ENCODE data around the gene GPRC5C.

The GPRC5C gene

DNA sequence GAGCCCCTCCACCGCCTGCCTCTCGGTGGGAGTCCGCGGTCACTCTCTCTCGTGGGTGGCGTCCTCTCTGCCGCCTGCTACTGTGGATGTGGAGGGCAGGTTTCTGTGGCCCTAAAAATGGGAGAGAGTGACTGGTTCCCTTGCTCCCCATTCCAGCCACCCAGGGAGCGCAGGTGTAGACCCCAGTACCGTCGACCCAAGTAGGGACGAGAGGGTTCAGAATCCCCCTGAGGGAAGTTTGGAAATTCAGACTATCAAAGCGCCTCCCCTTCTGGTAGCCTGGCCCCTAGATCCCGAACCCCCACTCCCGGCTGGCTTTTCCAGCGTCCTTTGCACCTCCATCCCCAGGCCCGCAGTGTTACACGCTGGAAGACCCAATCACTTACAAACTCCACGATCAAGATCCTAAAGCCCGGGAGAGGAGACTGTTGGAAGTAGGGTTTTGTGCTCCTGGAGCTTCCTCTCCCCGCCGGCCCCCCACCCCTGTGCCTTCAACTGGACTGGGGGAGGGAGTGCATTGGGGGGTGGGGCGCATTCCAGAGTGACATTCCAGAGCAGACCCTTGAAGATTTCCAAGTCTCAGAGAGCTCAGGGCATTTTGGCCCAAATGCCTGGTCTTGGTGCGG, 991 bp downstream of the GPRC5C start:
- no peaks in the 10 kb centered on the region for H4K20me1 ChIP-seq (ENCODE audit: insufficient read depth, low read length)
- H3K27ac ChIP-seq (ENCODE audit: low read length), result no peak overlapping the region
- TF ChIP-seq CTCF (IDR thresholded peaks at IDR 0.05; ENCODE audit: borderline replicate concordance, extremely low read depth, low read length, poor library complexity, severe bottlenecking), result no peak
- no peak for TF ChIP-seq EZH2 (IDR thresholded peaks at IDR 0.05; ENCODE audit: borderline replicate concordance, low read depth, low read length, severe bottlenecking)
- H3K9ac ChIP-seq (ENCODE audit: low read depth, low read length), result no peak overlapping the region
- H3K27me3 ChIP-seq (ENCODE audit: insufficient read depth, low read length, poor library complexity), result no peaks in the 10 kb centered on the region
- no peak overlapping the region for H3K4me2 ChIP-seq (ENCODE audit: insufficient read depth, low read length)
- no peak overlapping the region for H3K4me3 ChIP-seq (ENCODE audit: low read depth in 1 of 2, low read length in 2 of 2)
- no peak for DNase-seq
- H3K4me1 ChIP-seq (ENCODE audit: insufficient read depth, low read length), result no peaks in the 10 kb centered on the region
- no peak for ATAC-seq (ENCODE audit: insufficient read depth, low read depth)
- H3K36me3 ChIP-seq (ENCODE audit: insufficient read depth, low read length), result no peaks in the 10 kb centered on the region
- no peak overlapping the region for H2AFZ ChIP-seq (ENCODE audit: low read depth, low read length)
- H3K9me3 ChIP-seq (ENCODE audit: insufficient read depth, low read length, severe bottlenecking), result peaks cover 4% of the 10 kb centered on the region
- no peaks in the 10 kb centered on the region for H3K79me2 ChIP-seq (ENCODE audit: insufficient read depth, low read length)

- Histone ChIP-seq H3K27ac (ENCODE audit: low read length) (no peak overlapping the region), H2AFZ (ENCODE audit: low read depth, low read length) (no peak overlapping the region), H3K79me2 (ENCODE audit: insufficient read depth, low read length) (no peaks in the 10 kb centered on the region), H3K4me2 (ENCODE audit: insufficient read depth, low read length) (no peak overlapping the region), H3K4me1 (ENCODE audit: insufficient read depth, low read length) (no peaks in the 10 kb centered on the region), H3K27me3 (ENCODE audit: insufficient read depth, low read length, poor library complexity) (no peaks in the 10 kb centered on the region), H3K9ac (ENCODE audit: low read depth, low read length) (no peak overlapping the region), H4K20me1 (ENCODE audit: insufficient read depth, low read length) (no peaks in the 10 kb centered on the region), H3K9me3 (ENCODE audit: insufficient read depth, low read length, severe bottlenecking) (peaks cover 4% of the 10 kb centered on the region), H3K36me3 (ENCODE audit: insufficient read depth, low read length) (no peaks in the 10 kb centered on the region), H3K4me3 (ENCODE audit: low read depth in 1 of 2, low read length in 2 of 2) (no peak overlapping the region)
- DNase-seq (no peak), ATAC-seq (ENCODE audit: insufficient read depth, low read depth) (no peak)
- no peak for TF ChIP-seq CTCF (IDR thresholded peaks at IDR 0.05; ENCODE audit: borderline replicate concordance, extremely low read depth, low read length, poor library complexity, severe bottlenecking)
- TF ChIP-seq EZH2 (IDR thresholded peaks at IDR 0.05; ENCODE audit: borderline replicate concordance, low read depth, low read length, severe bottlenecking), result no peak
Measured at GRCh38 chr17:74433421-74434121, 1.7 kb downstream of the GPRC5C start.

- no peak for DNase-seq
- TF ChIP-seq EZH2 (IDR thresholded peaks at IDR 0.05; ENCODE audit: borderline replicate concordance, low read depth, low read length, severe bottlenecking) (no peak), CTCF (IDR thresholded peaks at IDR 0.05; ENCODE audit: borderline replicate concordance, extremely low read depth, low read length, poor library complexity, severe bottlenecking) (no peak)
- ATAC-seq (ENCODE audit: insufficient read depth, low read depth), result no peak
- H3K9me3 ChIP-seq (ENCODE audit: insufficient read depth, low read length, severe bottlenecking), result peaks cover 10% of the 10 kb centered on the region
- H3K27me3 ChIP-seq (ENCODE audit: insufficient read depth, low read length, poor library complexity), result no peaks in the 10 kb centered on the region
- H3K4me3 ChIP-seq (ENCODE audit: low read depth in 1 of 2, low read length in 2 of 2), result no peak overlapping the region
- H3K36me3 ChIP-seq (ENCODE audit: insufficient read depth, low read length), result no peaks in the 10 kb centered on the region
- H3K4me2 ChIP-seq (ENCODE audit: insufficient read depth, low read length), result no peak overlapping the region
- H4K20me1 ChIP-seq (ENCODE audit: insufficient read depth, low read length), result no peaks in the 10 kb centered on the region
- no peak overlapping the region for H2AFZ ChIP-seq (ENCODE audit: low read depth, low read length)
- H3K79me2 ChIP-seq (ENCODE audit: insufficient read depth, low read length), result no peaks in the 10 kb centered on the region
- H3K27ac ChIP-seq (ENCODE audit: low read length), result no peak overlapping the region
- H3K9ac ChIP-seq (ENCODE audit: low read depth, low read length), result no peak overlapping the region
- no peaks in the 10 kb centered on the region for H3K4me1 ChIP-seq (ENCODE audit: insufficient read depth, low read length)
Measured at GRCh38 chr17:74435775-74436359, 4.0 kb downstream of the GPRC5C start.

Measured in DND-41 (cell line).